Limb (tissue), 2 donors: ENCODE results near the gene GPBP1.
A peak's percentile ranks its signal among the peaks of the same experiment; 100 is the strongest.
"Not testable (repeated sequence)": the region's sequence is repeated elsewhere in the genome, so short reads cannot be mapped to it uniquely, and the experiment has no call there.

Experiments used
- DNase-seq, 2 donors: peaks; one replicate each; pipeline ENCODE4 v3.0.0-alpha.2; 2016; ENCODE audit errors: extremely low spot score in 2 of 2

GPBP1 gene

GRCh38 chr5:57280853-57281252 is 107.0 kb downstream of the GPBP1 start:
- no peak for DNase-seq

- DNase-seq: not testable (repeated sequence)
These were observed 111.2 kb downstream of the GPBP1 start for GRCh38 chr5:57285084-57285483.

- no peak for DNase-seq
These were observed 118.0 kb downstream of the GPBP1 start for GRCh38 chr5:57291894-57292293.

GRCh38 chr5:57292336-57292735 is 118.5 kb downstream of the GPBP1 start:
- DNase-seq: no peak

GRCh38 chr5:57298295-57298984 is 124.6 kb downstream of the GPBP1 start:
- DNase-seq: peak; percentile 88 to 94

GRCh38 chr5:57298985-57299491 is 125.2 kb downstream of the GPBP1 start:
- DNase-seq: peak; percentile 55 to 81

GRCh38 chr5:57299986-57300385 is 126.1 kb downstream of the GPBP1 start:
- DNase-seq: no peak

- DNase-seq: no peak
These were observed 128.3 kb downstream of the GPBP1 start for GRCh38 chr5:57302164-57302563.

GRCh38 chr5:57302643-57303042 is 128.8 kb downstream of the GPBP1 start:
- DNase-seq: no peak

GRCh38 chr5:57303985-57304384 is 130.1 kb downstream of the GPBP1 start:
- no peak for DNase-seq

GRCh38 chr5:57304931-57305330 is 131.1 kb downstream of the GPBP1 start:
- DNase-seq: no peak

GRCh38 chr5:57306359-57306758 is 132.5 kb downstream of the GPBP1 start:
- no peak for DNase-seq

- DNase-seq: no peak
These were observed 133.7 kb downstream of the GPBP1 start for GRCh38 chr5:57307516-57307915.

GRCh38 chr5:57309022-57309421 is 135.2 kb downstream of the GPBP1 start:
- DNase-seq: not testable (repeated sequence)

- DNase-seq: no peak
These were observed 137.4 kb downstream of the GPBP1 start for GRCh38 chr5:57311251-57311650.

GRCh38 chr5:57311921-57312735 is 138.3 kb downstream of the GPBP1 start:
- DNase-seq: no peak

GRCh38 chr5:57313716-57314115 is 139.9 kb downstream of the GPBP1 start:
- no peak for DNase-seq
